OCI-LY3 (cell line): Measurements from ENCODE around the gene PIEZO2.

Experiments
- EZH2phosphoT487 ChIP-seq: fragments of 200-600 bp; shearing (Covaris generic); IDR thresholded peaks from 2 replicates; pipeline ENCODE4 v1.6.1; 2018; ENCODE audit warnings: antibody characterized with exemption, mixed run types, low read depth
- TF ChIP-seq, protein P1 (sequence below): fragments of 200-600, 300-600 bp; sonication (generic); IDR thresholded peaks from 2 replicates; pipeline ENCODE4 v1.5.1; 2014; ENCODE audit warnings: antibody characterized with exemption, low read length, low read depth

DNA sequence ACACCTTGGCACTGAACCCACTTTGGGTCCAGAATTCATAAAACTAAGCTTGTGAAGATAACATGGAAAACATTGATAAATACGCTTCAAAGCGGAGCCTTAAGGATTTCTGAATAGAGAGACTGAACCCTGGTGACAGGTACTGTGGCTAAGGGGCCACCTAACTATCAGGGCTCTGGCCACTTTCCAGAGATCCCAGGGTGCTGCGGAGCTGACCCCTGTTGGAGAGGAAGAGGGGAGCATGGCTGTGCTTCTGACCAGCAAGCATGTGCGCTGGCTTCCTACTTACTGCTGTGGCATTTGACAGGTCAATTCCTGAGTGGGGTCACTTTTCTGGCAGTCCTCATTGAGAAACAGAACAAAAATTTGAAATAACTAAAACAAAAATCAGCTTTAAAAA, 395.2 kb downstream of the PIEZO2 start:
- TF ChIP-seq, protein P1, sequence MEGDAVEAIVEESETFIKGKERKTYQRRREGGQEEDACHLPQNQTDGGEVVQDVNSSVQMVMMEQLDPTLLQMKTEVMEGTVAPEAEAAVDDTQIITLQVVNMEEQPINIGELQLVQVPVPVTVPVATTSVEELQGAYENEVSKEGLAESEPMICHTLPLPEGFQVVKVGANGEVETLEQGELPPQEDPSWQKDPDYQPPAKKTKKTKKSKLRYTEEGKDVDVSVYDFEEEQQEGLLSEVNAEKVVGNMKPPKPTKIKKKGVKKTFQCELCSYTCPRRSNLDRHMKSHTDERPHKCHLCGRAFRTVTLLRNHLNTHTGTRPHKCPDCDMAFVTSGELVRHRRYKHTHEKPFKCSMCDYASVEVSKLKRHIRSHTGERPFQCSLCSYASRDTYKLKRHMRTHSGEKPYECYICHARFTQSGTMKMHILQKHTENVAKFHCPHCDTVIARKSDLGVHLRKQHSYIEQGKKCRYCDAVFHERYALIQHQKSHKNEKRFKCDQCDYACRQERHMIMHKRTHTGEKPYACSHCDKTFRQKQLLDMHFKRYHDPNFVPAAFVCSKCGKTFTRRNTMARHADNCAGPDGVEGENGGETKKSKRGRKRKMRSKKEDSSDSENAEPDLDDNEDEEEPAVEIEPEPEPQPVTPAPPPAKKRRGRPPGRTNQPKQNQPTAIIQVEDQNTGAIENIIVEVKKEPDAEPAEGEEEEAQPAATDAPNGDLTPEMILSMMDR: no peak
- no peak for TF ChIP-seq EZH2phosphoT487
